CD4-positive, CD25-positive, alpha-beta regulatory T cell (primary cell): ENCODE measurements around the gene IL32. TPM values are rescaled to one million over a fixed set of nuclear protein-coding genes. Genes with fewer than 3 reads are reported as not detected.
"Not testable (repeated sequence)": the region's sequence is repeated elsewhere in the genome, so short reads cannot be mapped to it uniquely, and the experiment has no call there.

Experiments used
- ATAC-seq, 2 donors: fragments of 150-1000 bp; cut with Tn5 transposase; one replicate each; pipeline ENCODE4 v1.10.0; 2021; ENCODE audit warnings: low read depth in 2 of 2, moderate number of reproducible peaks in 2 of 2, moderate library complexity in 1 of 2
- DNase-seq, 3 donors: peaks; one replicate each; pipeline versions ENCODE4 v3.0.0 to v3.0.0-alpha.2; 2012 to 2022; ENCODE audit warnings: mixed read lengths in 1 of 3
- H3K27ac ChIP-seq: one replicate; pipeline ENCODE4 v1.7.0; 2013; ENCODE audit warnings: mild to moderate bottlenecking, low read length; ENCODE audit not compliant: insufficient read depth, poor library complexity, severe bottlenecking
- H3K27me3 ChIP-seq: one replicate; pipeline ENCODE4 v1.7.0; 2013; ENCODE audit warnings: low read length; ENCODE audit not compliant: control insufficient read depth, insufficient read depth
- H3K36me3 ChIP-seq: one replicate; pipeline ENCODE4 v1.7.0; 2013; ENCODE audit warnings: mild to moderate bottlenecking, low read length, moderate library complexity; ENCODE audit not compliant: control insufficient read depth, insufficient read depth
- H3K4me1 ChIP-seq: 2 replicates; pipeline ENCODE4 v1.7.0; 2013; ENCODE audit warnings: mild to moderate bottlenecking, low read length; ENCODE audit not compliant: insufficient read depth, control insufficient read depth, poor library complexity, severe bottlenecking
- H3K4me3 ChIP-seq: one replicate; pipeline ENCODE4 v1.7.0; 2013; ENCODE audit warnings: low read depth, mild to moderate bottlenecking, low read length, moderate library complexity
- H3K9me3 ChIP-seq, 2 experiments: 1 replicate in 1 of 2; 2 replicates in 1 of 2; pipeline ENCODE4 v1.7.0; 2013; ENCODE audit warnings: low read length in 2 of 2, mild to moderate bottlenecking in 1 of 2, moderate library complexity in 1 of 2; ENCODE audit not compliant: control insufficient read depth in 2 of 2
- H3K27ac Mint-ChIP-seq, 3 donors: one replicate each; pipeline ENCODE4 v1.8.0; 2020 to 2022; ENCODE audit warnings: mild to moderate bottlenecking in 3 of 3, mixed read lengths in 3 of 3, moderate library complexity in 2 of 3
- H3K27me3 Mint-ChIP-seq: one replicate; pipeline ENCODE4 v1.8.0; 2022; ENCODE audit warnings: mild to moderate bottlenecking, mixed read lengths
- H3K36me3 Mint-ChIP-seq: one replicate; pipeline ENCODE4 v1.8.0; 2020; ENCODE audit warnings: mixed read lengths
- H3K4me1 Mint-ChIP-seq, 4 donors: one replicate each; pipeline ENCODE4 v1.8.0; 2020 to 2022; ENCODE audit warnings: mixed read lengths in 4 of 4, mild to moderate bottlenecking in 1 of 4
- H3K4me3 Mint-ChIP-seq, 4 donors: one replicate each; pipeline ENCODE4 v1.8.0; 2020 to 2022; ENCODE audit warnings: mild to moderate bottlenecking in 4 of 4, mixed read lengths in 4 of 4, moderate library complexity in 3 of 4
- H3K9me3 Mint-ChIP-seq, 7 donors: one replicate each; pipeline ENCODE4 v1.8.0; 2020 to 2022; ENCODE audit warnings: mixed read lengths in 7 of 7, mild to moderate bottlenecking in 3 of 7, moderate library complexity in 2 of 7
- polyA plus RNA-seq, 4 donors: library from polyadenylated mRNA; unstranded; fragments of 300-500 nt; fragmentation: Illumina TruSeq; gene quantifications; one replicate each; pipeline ENCODE4 v1.2.3, GENCODE V29; 2021
- total RNA-seq: library from RNA; stranded (reverse); gene quantifications from one replicate; pipeline ENCODE4 v1.2.3, GENCODE V29; 2022

Gene IL32
- total and polyA plus RNA-seq, 5 donors from 2014 or later, result 1,611 to 6,021 (median 3,657) TPM

GRCh38 chr16:3060339-3061127, 4.9 kb upstream of the IL32 start:
- Mint-ChIP-seq H3K4me3 (peak overlapping the region; percentile 86 to 97 (median 92)), H3K27ac (peak overlapping the region; percentile 87 to 97 (median 90)), H3K9me3 (peaks cover 0 to 2% (median 0%) of the 10 kb centered on the region in 7 donors), H3K36me3 (peaks cover 3% of the 10 kb centered on the region), H3K4me1 (peaks cover 4 to 64% (median 28%) of the 10 kb centered on the region in 4 donors), H3K27me3 (no peaks in the 10 kb centered on the region)
- DNase-seq (no peak), ATAC-seq (no peak)
- Histone ChIP-seq H3K4me3 (peak overlapping the region; percentile 48), H3K27me3 (no peaks in the 10 kb centered on the region), H3K9me3 (no peaks in the 10 kb centered on the region), H3K4me1 (peaks cover 58% of the 10 kb centered on the region), H3K27ac (no peak overlapping the region), H3K36me3 (no peaks in the 10 kb centered on the region)

- H3K9me3 ChIP-seq, result no peaks in the 10 kb centered on the region
- Mint-ChIP-seq H3K4me1 (peaks cover 4 to 60% (median 28%) of the 10 kb centered on the region in 4 donors), H3K27me3 (no peaks in the 10 kb centered on the region), H3K27ac (peak overlapping the region; percentile 11 to 99 (median 94)), H3K4me3 (peak overlapping the region; percentile 2 to 100 (median 66)), H3K9me3 (peaks cover 0 to 2% (median 0%) of the 10 kb centered on the region in 7 donors), H3K36me3 (peaks cover 13% of the 10 kb centered on the region)
- no peak overlapping the region for H3K4me3 ChIP-seq
- ATAC-seq, result no peak
- H3K4me1 ChIP-seq, result peaks cover 64% of the 10 kb centered on the region
- peaks cover 4% of the 10 kb centered on the region for H3K36me3 ChIP-seq
- no peaks in the 10 kb centered on the region for H3K27me3 ChIP-seq
- DNase-seq, result no peak
- H3K27ac ChIP-seq, result peak overlapping the region; percentile 34
Measured at GRCh38 chr16:3062553-3062952, 2.9 kb upstream of the IL32 start.

- H3K4me1 Mint-ChIP-seq, result peaks cover 4 to 64% (median 33%) of the 10 kb centered on the region in 4 donors
- no peaks in the 10 kb centered on the region for H3K27me3 Mint-ChIP-seq
- no peak for ATAC-seq
- H3K36me3 Mint-ChIP-seq, result peaks cover 22% of the 10 kb centered on the region
- H3K9me3 ChIP-seq, result no peaks in the 10 kb centered on the region
- H3K4me3 Mint-ChIP-seq, result peak overlapping the region; percentile 99 to 100 (median 100)
- peaks cover 67% of the 10 kb centered on the region for H3K4me1 ChIP-seq
- peaks cover 15% of the 10 kb centered on the region for H3K36me3 ChIP-seq
- H3K27ac ChIP-seq, result peak overlapping the region; percentile 96
- H3K27me3 ChIP-seq, result no peaks in the 10 kb centered on the region
- peak overlapping the region; percentile 88 to 100 (median 99) for H3K27ac Mint-ChIP-seq
- DNase-seq, result no peak
- peaks cover 0 to 2% (median 0%) of the 10 kb centered on the region in 7 donors for H3K9me3 Mint-ChIP-seq
- no peak overlapping the region for H3K4me3 ChIP-seq
Measured at GRCh38 chr16:3063625-3064386, 1.6 kb upstream of the IL32 start.

- H3K4me1 ChIP-seq, result peaks cover 77% of the 10 kb centered on the region
- DNase-seq, result no peak
- H3K27me3 Mint-ChIP-seq, result no peaks in the 10 kb centered on the region
- H3K9me3 ChIP-seq, result no peaks in the 10 kb centered on the region
- peak; percentile 22 to 23 for ATAC-seq
- peaks cover 0 to 2% (median 0%) of the 10 kb centered on the region in 7 donors for H3K9me3 Mint-ChIP-seq
- peak overlapping the region; percentile 99 to 100 (median 100) for H3K4me3 Mint-ChIP-seq
- H3K27me3 ChIP-seq, result no peaks in the 10 kb centered on the region
- peak overlapping the region; percentile 96 for H3K27ac ChIP-seq
- H3K36me3 Mint-ChIP-seq, result peaks cover 35% of the 10 kb centered on the region
- peak overlapping the region; percentile 99 to 100 (median 100) for H3K27ac Mint-ChIP-seq
- H3K36me3 ChIP-seq, result peaks cover 26% of the 10 kb centered on the region
- H3K4me1 Mint-ChIP-seq, result peaks cover 9 to 70% (median 37%) of the 10 kb centered on the region in 4 donors
- peak overlapping the region; percentile 95 for H3K4me3 ChIP-seq
Measured at GRCh38 chr16:3065742-3066439, 451 bp downstream of the IL32 start.

GRCh38 chr16:3066440-3066748, 954 bp downstream of the IL32 start:
- Histone ChIP-seq H3K4me1 (peaks cover 82% of the 10 kb centered on the region), H3K27ac (peak overlapping the region; percentile 96)
- no peaks in the 10 kb centered on the region for H3K27me3 Mint-ChIP-seq

GRCh38 chr16:3068487-3068886, 3.0 kb downstream of the IL32 start:
- H3K27ac ChIP-seq, result peak overlapping the region; percentile 96
- H3K4me1 ChIP-seq, result peaks cover 90% of the 10 kb centered on the region
- Mint-ChIP-seq H3K27me3 (peaks cover 4% of the 10 kb centered on the region), H3K4me3 (peak overlapping the region; percentile 98 to 100 (median 99)), H3K4me1 (peaks cover 5 to 78% (median 46%) of the 10 kb centered on the region in 4 donors), H3K36me3 (peaks cover 35% of the 10 kb centered on the region), H3K9me3 (peaks cover 0 to 2% (median 0%) of the 10 kb centered on the region in 7 donors), H3K27ac (peak overlapping the region; percentile 98 to 99 (median 98))
- peak overlapping the region; percentile 87 for H3K4me3 ChIP-seq
- DNase-seq (peak in 1 of 3 donors; percentile 82), ATAC-seq (no peak)
- peaks cover 26% of the 10 kb centered on the region for H3K36me3 ChIP-seq
- no peaks in the 10 kb centered on the region for H3K9me3 ChIP-seq
- H3K27me3 ChIP-seq, result no peaks in the 10 kb centered on the region

More at GRCh38 chr16:3066440-3066748, 954 bp downstream of the IL32 start:
- no peaks in the 10 kb centered on the region for H3K27me3 ChIP-seq
- peaks cover 26% of the 10 kb centered on the region for H3K36me3 ChIP-seq
- peak overlapping the region; percentile 99 to 100 (median 100) for H3K27ac Mint-ChIP-seq
- DNase-seq (peak in 1 of 3 donors; percentile 33), ATAC-seq (no peak)
- H3K4me3 ChIP-seq, result peak overlapping the region; percentile 95
- peaks cover 35% of the 10 kb centered on the region for H3K36me3 Mint-ChIP-seq
- H3K9me3 Mint-ChIP-seq, result peaks cover 0 to 2% (median 0%) of the 10 kb centered on the region in 7 donors
- H3K4me3 Mint-ChIP-seq, result peak overlapping the region; percentile 99 to 100 (median 100)
- peaks cover 9 to 75% (median 42%) of the 10 kb centered on the region in 4 donors for H3K4me1 Mint-ChIP-seq
- H3K9me3 ChIP-seq, result no peaks in the 10 kb centered on the region

- not testable (repeated sequence) for ATAC-seq, H3K4me3 ChIP-seq, H3K9me3 ChIP-seq, H3K27me3 ChIP-seq, H3K27me3 Mint-ChIP-seq, DNase-seq, H3K9me3 Mint-ChIP-seq
- peak overlapping the region; percentile 55 for H3K27ac ChIP-seq
- Mint-ChIP-seq H3K4me3 (peak overlapping the region; percentile 62 to 100 (median 76)), H3K27ac (peak overlapping the region; percentile 70 to 98 (median 83)), H3K36me3 (peaks cover 35% of the 10 kb centered on the region), H3K4me1 (peaks cover 5 to 79% (median 48%) of the 10 kb centered on the region in 4 donors)
- H3K36me3 ChIP-seq, result peaks cover 26% of the 10 kb centered on the region
- H3K4me1 ChIP-seq, result peaks cover 90% of the 10 kb centered on the region
Measured at GRCh38 chr16:3069146-3069545, 3.7 kb downstream of the IL32 start.
